Fibroblast of villous mesenchyme (primary cell): ENCODE results near the gene TNFRSF9. TPM values are rescaled to one million over a fixed set of nuclear protein-coding genes. Genes with fewer than 3 reads are reported as not detected.
"Not testable (repeated sequence)": the region's sequence is repeated elsewhere in the genome, so short reads cannot be mapped to it uniquely, and the experiment has no call there.

Experiments
- DNase-seq: peaks from one replicate; pipeline ENCODE4 v3.0.0-alpha.2; 2010; ENCODE audit warnings: low read depth
- H3K4me3 ChIP-seq: 2 replicates; pipeline ENCODE4 v1.5.1; 2011; ENCODE audit warnings: low read depth, mild to moderate bottlenecking, low read length
- CTCF ChIP-seq: IDR thresholded peaks from 2 replicates; pipeline ENCODE4 v1.5.1; 2012; ENCODE audit warnings: low read depth, mild to moderate bottlenecking, low read length; ENCODE audit not compliant: insufficient read depth
- total RNA-seq: library from RNA; depleted of rRNA; stranded (reverse); fragments of >200 nt; gene quantifications from 2 replicates; pipeline ENCODE4 v1.2.3, GENCODE V29; 2012

The TNFRSF9 gene
- total RNA-seq, 1 donor: 0.43 TPM

- no peak for DNase-seq
- TF ChIP-seq CTCF: no peak
- H3K4me3 ChIP-seq: no peak overlapping the region
These were observed 8.0 kb downstream of the TNFRSF9 start for GRCh38 chr1:7932524-7933138.

- no peak for TF ChIP-seq CTCF
- DNase-seq: no peak
These were observed 9.2 kb downstream of the TNFRSF9 start for GRCh38 chr1:7931446-7931812.

DNA sequence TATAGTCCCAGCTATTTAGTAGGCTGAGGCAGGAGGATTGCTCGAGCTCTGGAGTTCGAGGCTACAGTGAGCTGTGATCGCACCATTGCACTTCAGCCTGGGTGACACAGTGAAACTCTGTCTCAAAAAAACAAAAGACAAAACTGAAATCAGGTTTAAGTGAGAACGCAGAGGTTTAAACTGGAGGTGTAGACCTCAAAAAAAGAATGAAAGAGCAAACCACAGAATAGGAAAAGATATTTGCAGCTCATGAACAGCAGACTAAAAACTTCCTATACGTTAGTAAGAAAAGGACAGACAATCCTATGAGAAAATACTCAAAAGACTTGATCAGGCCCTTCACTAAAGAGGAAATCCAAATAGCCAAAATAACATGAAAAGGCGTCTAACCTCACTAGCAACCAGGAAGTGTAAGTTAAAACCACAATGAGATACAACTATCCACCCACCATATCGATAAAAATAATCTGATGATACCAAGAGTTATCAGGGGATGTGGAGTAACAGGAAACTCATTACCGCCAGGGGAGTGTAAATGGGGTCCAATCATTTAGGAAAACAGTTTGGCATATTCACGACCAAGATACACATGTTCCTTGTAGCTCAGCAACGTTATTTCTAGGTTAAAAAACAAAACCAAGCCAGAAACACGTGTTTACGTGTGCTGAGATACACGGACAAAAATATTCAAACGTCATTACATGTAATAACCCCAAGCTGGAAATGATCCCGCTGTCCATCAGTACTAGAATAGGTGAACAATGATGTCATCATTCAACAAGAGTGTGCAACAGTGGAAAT is 9.8 kb downstream of the TNFRSF9 start:
- no peak for TF ChIP-seq CTCF
- H3K4me3 ChIP-seq: no peak overlapping the region
- DNase-seq: no peak

More at GRCh38 chr1:7931446-7931812, 9.2 kb downstream of the TNFRSF9 start:
- no peak overlapping the region for H3K4me3 ChIP-seq

DNA sequence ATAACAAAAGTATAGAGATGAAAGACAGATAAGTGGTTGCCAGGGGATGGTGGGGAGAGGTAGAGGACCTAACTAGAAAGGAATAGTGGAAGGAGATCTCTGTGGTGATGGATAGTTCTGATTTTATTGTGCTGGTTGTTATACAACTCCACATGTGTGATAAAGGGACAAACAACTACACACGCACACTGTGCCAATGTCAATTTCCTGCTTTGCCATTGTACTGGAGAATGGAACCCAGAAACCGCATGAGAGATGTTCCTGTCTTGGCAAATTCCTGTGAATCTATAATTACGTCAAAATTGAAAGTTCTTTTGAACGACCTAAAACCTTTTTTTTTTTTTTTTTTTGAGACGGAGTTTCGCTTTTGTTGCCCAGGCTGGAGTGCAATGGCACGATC is 11.0 kb downstream of the TNFRSF9 start:
- no peak overlapping the region for H3K4me3 ChIP-seq
- no peak for TF ChIP-seq CTCF
- DNase-seq: no peak

DNA sequence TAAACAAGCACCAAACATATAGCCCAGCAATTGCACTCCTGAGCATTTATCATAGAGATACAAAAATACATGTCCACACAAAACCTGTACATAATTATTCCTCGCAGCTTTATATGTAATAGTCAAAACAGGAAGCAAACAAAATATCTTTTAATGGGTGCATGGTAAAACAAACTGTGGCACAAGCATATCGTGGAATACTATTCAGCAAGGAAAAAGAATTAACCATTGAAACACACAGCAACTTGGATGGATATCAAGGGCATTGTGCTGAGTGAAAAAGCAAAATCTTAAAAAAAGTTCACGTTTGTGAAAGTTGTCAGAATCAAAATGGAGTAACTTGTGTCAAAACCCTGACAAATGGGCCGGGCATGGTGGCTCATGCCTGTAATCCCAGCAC is 12.4 kb downstream of the TNFRSF9 start:
- DNase-seq: no peak
- no peak for TF ChIP-seq CTCF
- no peak overlapping the region for H3K4me3 ChIP-seq

GRCh38 chr1:7927061-7927460 is 13.6 kb downstream of the TNFRSF9 start:
- H3K4me3 ChIP-seq, DNase-seq: not testable (repeated sequence)

GRCh38 chr1:7922301-7922700 is 18.3 kb downstream of the TNFRSF9 start:
- H3K4me3 ChIP-seq: no peak overlapping the region
- DNase-seq: peak; percentile 33
- TF ChIP-seq CTCF: no peak
